ENCODE measurements around the gene CD59. TPM values are rescaled to one million over a fixed set of nuclear protein-coding genes. Genes with fewer than 3 reads are reported as not detected.

Gene CD59
- total and polyA plus RNA-seq, 9 of the 15 experiments (the other 6 are each of a cell fraction or from before 2014, with no cell fraction given): 38.1 to 338 (median 173) TPM

DNA sequence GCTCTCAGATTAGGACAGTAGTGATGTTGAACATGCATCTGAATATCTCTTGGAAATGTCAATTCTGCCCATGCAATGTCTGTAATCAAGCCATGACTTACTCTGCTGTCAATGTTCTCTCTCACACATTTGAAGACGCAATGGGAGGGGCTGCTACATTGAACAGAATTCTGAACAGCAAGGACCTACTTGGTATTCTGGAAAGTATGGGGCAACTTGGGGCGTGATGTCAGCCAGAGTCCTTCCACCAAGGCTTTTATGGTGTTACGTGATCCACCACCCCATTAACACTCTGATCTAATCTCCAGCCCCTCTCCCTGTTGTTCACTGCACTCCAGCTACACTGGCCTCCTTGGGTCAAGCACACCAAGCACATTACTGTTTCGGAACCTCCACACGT, 7.1 kb upstream of the CD59 start:
- Histone ChIP-seq H3K79me2 (ENCODE audit: control insufficient read depth, insufficient read depth, low read length) (no peaks in the 10 kb centered on the region), H2AFZ (ENCODE audit: low read depth, low read length) (no peak overlapping the region), H3K9ac (ENCODE audit: insufficient read depth in 1 of 2, low read depth in 2 of 2, low read length in 2 of 2) (peak overlapping the region in 1 of 2 experiments; percentile 31; a peak in 1 of 4 replicates), H3K27ac (ENCODE audit: extremely low read depth, low read depth, low read length) (no peak overlapping the region), H3K9me3 (replicated peaks; ENCODE audit: control insufficient read depth, insufficient read depth, low read depth, low read length) (no peaks in the 10 kb centered on the region), H4K20me1 (replicated peaks; ENCODE audit: control insufficient read depth, insufficient read depth, low read length) (no peaks in the 10 kb centered on the region), H3K27me3 (ENCODE audit: control insufficient read depth in 2 of 2, insufficient read depth in 2 of 2, low read length in 2 of 2) (no peaks in the 10 kb centered on the region), H3K4me1 (replicated peaks in 1 of 2; ENCODE audit: control insufficient read depth in 2 of 2, insufficient read depth in 2 of 2, low read length in 2 of 2) (peaks cover 4 to 7% of the 10 kb centered on the region in 2 experiments; a peak in 3 of 5 replicates), H3K4me2 (ENCODE audit: insufficient read depth, low read length) (no peak overlapping the region), H3K9me1 (ENCODE audit: control insufficient read depth, insufficient read depth, low read length) (no peaks in the 10 kb centered on the region), H3K36me3 (ENCODE audit: control insufficient read depth, insufficient read depth, low read length) (peaks cover 18% of the 10 kb centered on the region), H3K4me3 (no peak overlapping the region)
- no TSS peak for BruUV-seq (replicated peaks)
- FAIRE-seq: no peak
- intact Hi-C loops (cut with micrococcal nuclease) (loop anchor here (5.0 kb wide), 1 partner anchor 206 kb away; no protein-coding TSS in a partner anchor), in situ Hi-C loops (cut with MboI) (no loop called here)
- no peak for DNase-seq (ENCODE audit: extremely low read depth in 1 of 4, low spot score in 3 of 4)
- POLR2A ChIA-PET: no interaction called here
- WGBS (ENCODE audit: insufficient coverage, low coverage, missing lambda C conversion rate): 68% methylated on average over 5 of the region's 5 CpGs
- no peak for ATAC-seq
- CTCF ChIA-PET (ENCODE audit: low intra/inter-chr PET ratio): interaction anchor here (1.8 kb wide), 1 partner anchor 27 kb away, joined by 19 read pairs; no protein-coding TSS in a partner anchor
- TF ChIP-seq, protein P1, sequence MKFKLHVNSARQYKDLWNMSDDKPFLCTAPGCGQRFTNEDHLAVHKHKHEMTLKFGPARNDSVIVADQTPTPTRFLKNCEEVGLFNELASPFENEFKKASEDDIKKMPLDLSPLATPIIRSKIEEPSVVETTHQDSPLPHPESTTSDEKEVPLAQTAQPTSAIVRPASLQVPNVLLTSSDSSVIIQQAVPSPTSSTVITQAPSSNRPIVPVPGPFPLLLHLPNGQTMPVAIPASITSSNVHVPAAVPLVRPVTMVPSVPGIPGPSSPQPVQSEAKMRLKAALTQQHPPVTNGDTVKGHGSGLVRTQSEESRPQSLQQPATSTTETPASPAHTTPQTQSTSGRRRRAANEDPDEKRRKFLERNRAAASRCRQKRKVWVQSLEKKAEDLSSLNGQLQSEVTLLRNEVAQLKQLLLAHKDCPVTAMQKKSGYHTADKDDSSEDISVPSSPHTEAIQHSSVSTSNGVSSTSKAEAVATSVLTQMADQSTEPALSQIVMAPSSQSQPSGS (CRISPR knock-in tag; IDR thresholded peaks at IDR 0.05): no peak
- TF ChIP-seq, protein P2, sequence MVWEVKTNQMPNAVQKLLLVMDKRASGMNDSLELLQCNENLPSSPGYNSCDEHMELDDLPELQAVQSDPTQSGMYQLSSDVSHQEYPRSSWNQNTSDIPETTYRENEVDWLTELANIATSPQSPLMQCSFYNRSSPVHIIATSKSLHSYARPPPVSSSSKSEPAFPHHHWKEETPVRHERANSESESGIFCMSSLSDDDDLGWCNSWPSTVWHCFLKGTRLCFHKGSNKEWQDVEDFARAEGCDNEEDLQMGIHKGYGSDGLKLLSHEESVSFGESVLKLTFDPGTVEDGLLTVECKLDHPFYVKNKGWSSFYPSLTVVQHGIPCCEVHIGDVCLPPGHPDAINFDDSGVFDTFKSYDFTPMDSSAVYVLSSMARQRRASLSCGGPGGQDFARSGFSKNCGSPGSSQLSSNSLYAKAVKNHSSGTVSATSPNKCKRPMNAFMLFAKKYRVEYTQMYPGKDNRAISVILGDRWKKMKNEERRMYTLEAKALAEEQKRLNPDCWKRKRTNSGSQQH (CRISPR knock-in tag; IDR thresholded peaks at IDR 0.05): no peak
- TF ChIP-seq SRSF3 (IDR thresholded peaks at IDR 0.05; ENCODE audit: insufficient read depth, low read length): no peak
- no peak for TF ChIP-seq FOXP1 (CRISPR knock-in tag; IDR thresholded peaks at IDR 0.05)
- TF ChIP-seq MECOM (CRISPR knock-in tag; IDR thresholded peaks at IDR 0.05): no peak
- TF ChIP-seq, protein P3, sequence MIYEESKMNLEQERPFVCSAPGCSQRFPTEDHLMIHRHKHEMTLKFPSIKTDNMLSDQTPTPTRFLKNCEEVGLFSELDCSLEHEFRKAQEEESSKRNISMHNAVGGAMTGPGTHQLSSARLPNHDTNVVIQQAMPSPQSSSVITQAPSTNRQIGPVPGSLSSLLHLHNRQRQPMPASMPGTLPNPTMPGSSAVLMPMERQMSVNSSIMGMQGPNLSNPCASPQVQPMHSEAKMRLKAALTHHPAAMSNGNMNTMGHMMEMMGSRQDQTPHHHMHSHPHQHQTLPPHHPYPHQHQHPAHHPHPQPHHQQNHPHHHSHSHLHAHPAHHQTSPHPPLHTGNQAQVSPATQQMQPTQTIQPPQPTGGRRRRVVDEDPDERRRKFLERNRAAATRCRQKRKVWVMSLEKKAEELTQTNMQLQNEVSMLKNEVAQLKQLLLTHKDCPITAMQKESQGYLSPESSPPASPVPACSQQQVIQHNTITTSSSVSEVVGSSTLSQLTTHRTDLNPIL (CRISPR knock-in tag; IDR thresholded peaks at IDR 0.05): no peak
- TF ChIP-seq ZNF507 (tag; conservative IDR thresholded peaks at IDR 0.05): no peak
- no peak for TF ChIP-seq ZNF311 (CRISPR knock-in tag; IDR thresholded peaks at IDR 0.05)

All from K562 (cell line).